Measurements from ENCODE around the gene SLC25A36. TPM values are rescaled to one million over a fixed set of nuclear protein-coding genes. Genes with fewer than 3 reads are reported as not detected.
A peak's percentile ranks its signal among the peaks of the same experiment; 100 is the strongest.
"Not testable (repeated sequence)": the region's sequence is repeated elsewhere in the genome, so short reads cannot be mapped to it uniquely, and the experiment has no call there.

The SLC25A36 gene
- total RNA-seq, 1 donor from 2014 or later: 59.1 TPM

DNA sequence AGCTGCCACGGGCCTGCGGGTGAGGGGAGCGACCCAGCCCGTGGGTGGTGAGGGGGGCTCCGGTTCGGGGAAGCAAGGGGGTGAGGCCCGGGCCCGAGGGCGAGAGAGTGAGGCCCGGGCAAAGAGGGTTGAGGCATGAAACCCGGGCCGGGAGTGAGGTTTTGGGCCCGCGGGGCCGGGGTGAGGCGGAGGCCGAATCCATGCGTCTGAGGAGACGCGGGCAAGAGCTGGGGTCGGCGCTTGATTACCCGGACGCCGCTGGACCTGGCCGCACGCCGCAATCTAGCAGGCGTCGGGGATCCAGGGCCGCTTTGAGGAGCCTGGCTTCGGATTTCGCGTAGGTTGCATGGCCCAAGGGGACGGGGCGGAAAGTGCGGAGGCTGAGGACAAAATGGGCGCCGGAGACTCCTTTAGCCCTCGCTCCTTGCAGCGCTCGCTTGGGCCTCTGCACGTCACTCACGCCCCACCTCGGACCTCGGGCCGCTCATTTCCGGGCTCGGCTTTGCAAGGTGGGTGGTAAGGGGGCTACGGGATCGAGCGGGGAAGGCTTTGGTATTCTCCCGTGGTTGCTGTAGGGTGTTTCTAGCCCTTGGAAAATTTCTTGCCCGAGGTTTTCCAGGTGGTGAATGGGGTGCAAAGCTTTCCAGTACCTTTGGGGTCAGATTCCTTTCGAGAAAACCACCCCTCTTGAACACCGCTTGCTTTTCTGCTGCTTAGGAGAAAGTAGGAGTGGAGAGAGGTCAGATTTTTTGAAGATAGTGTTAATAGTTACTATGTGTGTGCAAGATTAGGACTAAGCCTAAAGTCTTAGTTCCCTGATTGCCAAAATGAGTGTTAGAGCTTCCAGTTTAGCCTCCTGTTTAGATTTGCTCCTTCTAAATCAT lies 827 bp downstream of the SLC25A36 start:
- no peak for DNase-seq (ENCODE audit: low spot score)
- TF ChIP-seq, protein P1, sequence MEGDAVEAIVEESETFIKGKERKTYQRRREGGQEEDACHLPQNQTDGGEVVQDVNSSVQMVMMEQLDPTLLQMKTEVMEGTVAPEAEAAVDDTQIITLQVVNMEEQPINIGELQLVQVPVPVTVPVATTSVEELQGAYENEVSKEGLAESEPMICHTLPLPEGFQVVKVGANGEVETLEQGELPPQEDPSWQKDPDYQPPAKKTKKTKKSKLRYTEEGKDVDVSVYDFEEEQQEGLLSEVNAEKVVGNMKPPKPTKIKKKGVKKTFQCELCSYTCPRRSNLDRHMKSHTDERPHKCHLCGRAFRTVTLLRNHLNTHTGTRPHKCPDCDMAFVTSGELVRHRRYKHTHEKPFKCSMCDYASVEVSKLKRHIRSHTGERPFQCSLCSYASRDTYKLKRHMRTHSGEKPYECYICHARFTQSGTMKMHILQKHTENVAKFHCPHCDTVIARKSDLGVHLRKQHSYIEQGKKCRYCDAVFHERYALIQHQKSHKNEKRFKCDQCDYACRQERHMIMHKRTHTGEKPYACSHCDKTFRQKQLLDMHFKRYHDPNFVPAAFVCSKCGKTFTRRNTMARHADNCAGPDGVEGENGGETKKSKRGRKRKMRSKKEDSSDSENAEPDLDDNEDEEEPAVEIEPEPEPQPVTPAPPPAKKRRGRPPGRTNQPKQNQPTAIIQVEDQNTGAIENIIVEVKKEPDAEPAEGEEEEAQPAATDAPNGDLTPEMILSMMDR (IDR thresholded peaks at IDR 0.05): peak; percentile 12
- Mint-ChIP-seq H3K9me3 (ENCODE audit: low read depth) (no peaks in the 10 kb centered on the region), H3K27ac (ENCODE audit: unreplicated experiment) (peak overlapping the region; percentile 98), H3K27me3 (ENCODE audit: low read depth) (no peaks in the 10 kb centered on the region), H3K36me3 (ENCODE audit: low read depth) (peaks cover 2% of the 10 kb centered on the region), H3K4me1 (ENCODE audit: low read depth) (peaks cover 39% of the 10 kb centered on the region), H3K4me3 (ENCODE audit: unreplicated experiment) (peak overlapping the region; percentile 97)

DNA sequence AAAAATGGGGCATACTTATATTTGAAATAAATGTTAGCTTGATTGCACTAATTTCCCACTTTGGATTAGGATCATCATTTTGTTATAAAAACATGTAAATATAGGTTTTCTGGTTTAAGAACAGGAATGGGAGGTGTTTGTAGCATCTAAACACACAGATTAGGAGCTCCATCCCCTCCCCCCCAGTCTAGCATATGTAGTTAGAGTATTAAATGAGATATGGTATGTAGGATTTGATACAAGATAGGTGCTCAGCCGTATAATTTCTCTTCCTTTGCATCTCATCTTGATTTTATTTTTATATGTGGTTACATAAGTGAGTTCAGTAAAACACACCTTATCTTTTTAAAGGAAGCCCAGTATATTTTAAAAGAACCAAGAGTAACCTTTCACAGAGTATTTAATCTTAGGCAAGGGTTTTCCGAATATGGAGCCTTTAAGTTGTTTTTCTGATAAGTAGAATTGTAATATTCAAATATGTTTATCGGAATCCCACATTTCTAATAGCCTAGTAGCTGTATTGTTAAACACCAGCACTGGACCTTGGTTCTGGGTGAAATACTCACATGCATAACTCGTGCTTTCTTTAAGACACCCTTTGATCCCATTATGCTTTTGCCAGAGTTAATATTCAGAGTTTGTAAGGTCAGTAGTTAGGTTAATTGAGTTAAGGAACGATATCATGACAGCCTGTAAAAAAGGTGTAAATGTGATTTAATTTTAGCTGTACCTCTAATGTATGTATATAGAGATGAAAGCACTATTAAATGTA lies 2.3 kb downstream of the SLC25A36 start:
- no peaks in the 10 kb centered on the region for H3K27me3 Mint-ChIP-seq (ENCODE audit: low read depth)
- no peaks in the 10 kb centered on the region for H3K9me3 Mint-ChIP-seq (ENCODE audit: low read depth)
- no peak for DNase-seq (ENCODE audit: low spot score)
- TF ChIP-seq, protein P1 (IDR thresholded peaks at IDR 0.05): no peak
- peak overlapping the region; percentile 97 for H3K4me3 Mint-ChIP-seq (ENCODE audit: unreplicated experiment)
- H3K36me3 Mint-ChIP-seq (ENCODE audit: low read depth): peaks cover 2% of the 10 kb centered on the region
- peaks cover 42% of the 10 kb centered on the region for H3K4me1 Mint-ChIP-seq (ENCODE audit: low read depth)
- H3K27ac Mint-ChIP-seq (ENCODE audit: unreplicated experiment): peak overlapping the region; percentile 98

DNA sequence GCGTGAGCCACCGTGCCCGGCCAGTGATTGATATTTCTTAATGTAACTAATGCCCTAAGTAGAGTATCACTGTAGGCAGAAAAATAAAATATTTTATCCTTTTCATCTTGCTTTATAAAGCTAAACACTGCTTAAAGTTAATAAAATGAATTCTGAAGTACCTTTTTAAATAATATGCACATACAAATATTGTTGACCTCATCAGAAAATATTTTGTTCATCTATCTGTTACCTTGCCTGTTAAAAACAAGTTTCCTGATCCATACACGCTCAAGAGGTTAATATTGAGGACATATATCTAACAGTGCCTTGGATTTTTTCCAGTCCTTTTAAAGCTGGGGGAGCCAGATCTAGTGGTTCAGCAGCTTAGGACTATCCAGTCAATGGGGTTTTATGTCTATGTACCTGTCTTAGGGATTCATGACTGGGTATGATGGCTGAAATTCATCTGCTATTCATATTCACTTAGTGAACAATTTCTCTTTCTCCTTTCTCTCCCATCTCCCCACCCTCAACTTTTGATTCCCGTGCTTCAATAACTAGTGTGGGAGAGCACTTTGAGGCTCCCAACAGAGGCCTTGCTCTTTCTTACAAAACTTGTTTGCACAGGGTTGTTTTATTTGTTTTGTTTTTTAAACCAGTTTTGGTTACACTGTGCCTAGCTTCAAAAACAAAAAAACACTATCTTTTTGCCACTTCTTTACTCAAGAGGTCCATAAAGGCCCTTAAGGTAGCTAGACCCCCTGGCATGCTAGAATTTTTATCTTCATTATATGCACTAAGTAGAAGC lies 7.0 kb downstream of the SLC25A36 start:
- TF ChIP-seq, protein P1 (IDR thresholded peaks at IDR 0.05): no peak
- H3K4me1 Mint-ChIP-seq (ENCODE audit: low read depth): peaks cover 59% of the 10 kb centered on the region
- no peak overlapping the region for H3K4me3 Mint-ChIP-seq (ENCODE audit: unreplicated experiment)

DNA sequence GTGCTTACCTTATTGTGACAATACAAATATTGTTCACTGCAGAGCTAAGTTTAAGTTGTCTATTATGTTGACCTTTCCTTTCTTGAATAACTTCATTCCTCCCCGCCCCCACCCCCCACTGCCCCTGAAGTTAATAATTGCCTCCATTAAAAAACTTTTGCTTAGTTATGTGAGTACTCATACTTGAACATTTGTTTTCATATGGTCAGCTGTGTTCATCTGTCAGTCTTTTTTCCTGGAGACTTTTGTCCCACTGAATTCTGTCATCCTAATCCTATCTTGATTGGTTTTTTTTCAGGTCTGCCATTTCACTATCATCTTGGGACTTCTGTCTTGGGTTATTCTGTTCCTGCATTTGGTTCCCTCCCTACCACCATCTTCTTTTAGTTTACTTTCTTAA lies 8.5 kb downstream of the SLC25A36 start:
- Mint-ChIP-seq H3K4me3 (ENCODE audit: unreplicated experiment) (no peak overlapping the region), H3K36me3 (ENCODE audit: low read depth) (peaks cover 2% of the 10 kb centered on the region), H3K9me3 (ENCODE audit: low read depth) (no peaks in the 10 kb centered on the region), H3K4me1 (ENCODE audit: low read depth) (peaks cover 59% of the 10 kb centered on the region), H3K27me3 (ENCODE audit: low read depth) (no peaks in the 10 kb centered on the region), H3K27ac (ENCODE audit: unreplicated experiment) (no peak overlapping the region)
- no peak for DNase-seq (ENCODE audit: low spot score)
- TF ChIP-seq, protein P1 (IDR thresholded peaks at IDR 0.05): no peak

More for the DNA sequence above, 7.0 kb downstream of the SLC25A36 start:
- DNase-seq (ENCODE audit: low spot score): no peak
- H3K27ac Mint-ChIP-seq (ENCODE audit: unreplicated experiment): no peak overlapping the region
- no peaks in the 10 kb centered on the region for H3K9me3 Mint-ChIP-seq (ENCODE audit: low read depth)
- H3K27me3 Mint-ChIP-seq (ENCODE audit: low read depth): no peaks in the 10 kb centered on the region
- peaks cover 2% of the 10 kb centered on the region for H3K36me3 Mint-ChIP-seq (ENCODE audit: low read depth)

DNA sequence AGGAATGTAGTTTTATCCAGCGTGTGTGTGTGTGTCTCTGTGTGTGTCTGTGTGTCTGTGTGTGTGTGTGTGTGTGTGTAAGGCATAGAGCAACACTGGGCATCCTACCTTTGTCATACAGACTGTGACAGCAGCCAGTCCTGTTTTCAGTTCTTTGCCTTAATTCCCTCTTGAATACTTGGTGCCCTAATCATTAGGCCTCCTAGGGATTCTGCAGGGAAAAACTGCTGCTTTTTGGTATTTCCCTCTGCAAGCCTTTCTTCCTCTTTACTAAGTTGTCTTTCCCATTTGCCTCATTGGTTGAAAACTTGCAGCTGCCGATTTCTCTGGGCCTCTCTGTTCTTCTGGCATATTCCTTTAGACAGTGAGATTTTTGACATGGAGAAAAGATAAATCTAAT lies 9.2 kb downstream of the SLC25A36 start:
- TF ChIP-seq, protein P1 (IDR thresholded peaks at IDR 0.05): no peak
- no peak for DNase-seq (ENCODE audit: low spot score)
- Mint-ChIP-seq H3K27ac (ENCODE audit: unreplicated experiment) (no peak overlapping the region), H3K4me3 (ENCODE audit: unreplicated experiment) (no peak overlapping the region), H3K9me3 (ENCODE audit: low read depth) (no peaks in the 10 kb centered on the region), H3K4me1 (ENCODE audit: low read depth) (peaks cover 58% of the 10 kb centered on the region), H3K36me3 (ENCODE audit: low read depth) (peaks cover 2% of the 10 kb centered on the region), H3K27me3 (ENCODE audit: low read depth) (no peaks in the 10 kb centered on the region)

DNA sequence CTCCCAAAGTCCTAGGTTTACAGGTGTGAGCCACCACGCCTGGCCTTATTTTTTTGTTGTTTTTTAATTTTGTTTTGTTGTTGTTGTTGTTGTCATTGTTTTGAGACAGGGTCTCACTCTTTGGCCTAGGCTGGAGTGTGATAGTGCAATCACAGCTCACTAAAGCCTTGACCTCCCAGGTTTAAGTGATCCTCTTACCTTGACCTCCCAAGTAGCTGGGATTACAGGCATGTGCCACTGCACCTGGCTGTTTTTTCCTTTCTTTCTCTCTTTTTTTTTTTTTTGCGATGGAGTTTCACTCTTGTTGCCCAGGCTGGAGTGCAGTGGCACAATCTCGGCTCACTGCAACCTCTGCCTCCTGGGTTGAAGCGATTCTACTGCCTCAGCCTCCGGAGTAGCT lies 10.1 kb downstream of the SLC25A36 start:
- not testable (repeated sequence) for DNase-seq (ENCODE audit: low spot score); H3K27me3 Mint-ChIP-seq (ENCODE audit: low read depth); H3K27ac Mint-ChIP-seq (ENCODE audit: unreplicated experiment); H3K4me3 Mint-ChIP-seq (ENCODE audit: unreplicated experiment); H3K9me3 Mint-ChIP-seq (ENCODE audit: low read depth); H3K36me3 Mint-ChIP-seq (ENCODE audit: low read depth)
- H3K4me1 Mint-ChIP-seq (ENCODE audit: low read depth): peaks cover 53% of the 10 kb centered on the region

Data from chondrocyte (in vitro differentiated cells).